Loucy (cell line): Measurements from ENCODE around the gene NCAM1.

Experiments
- H2AFZ ChIP-seq: fragments of 200-600 bp; sonication (generic); 2 replicates; pipeline ENCODE4 v1.6.0; 2016; ENCODE audit warnings: antibody characterized with exemption, mild to moderate bottlenecking, low read length, moderate library complexity
- H3F3A ChIP-seq: fragments of 200-600 bp; 2 replicates; pipeline ENCODE4 v1.6.0; 2016; ENCODE audit warnings: antibody characterized with exemption, low read depth, mild to moderate bottlenecking
- H3K27me3 ChIP-seq: fragments of 200-600 bp; sonication (generic); 2 replicates; pipeline ENCODE4 v1.6.1; 2014; ENCODE audit warnings: low read length, mild to moderate bottlenecking; ENCODE audit not compliant: insufficient read depth, poor library complexity, severe bottlenecking
- H3K36me3 ChIP-seq: fragments of 200-600 bp; sonication (generic); 2 replicates; pipeline ENCODE4 v1.6.1; 2016; ENCODE audit warnings: low read length; ENCODE audit not compliant: insufficient read depth
- H3K4me1 ChIP-seq: fragments of 200-600 bp; sonication (generic); 2 replicates; pipeline ENCODE4 v1.5.1; 2014; ENCODE audit warnings: low read length, mild to moderate bottlenecking; ENCODE audit not compliant: insufficient read depth, poor library complexity, severe bottlenecking
- H3K4me2 ChIP-seq: fragments of 200-600 bp; sonication (generic); 2 replicates; pipeline ENCODE4 v1.6.0; 2014; ENCODE audit warnings: antibody characterized with exemption, low read length, low read depth, mild to moderate bottlenecking; ENCODE audit not compliant: poor library complexity, severe bottlenecking
- H3K4me3 ChIP-seq: fragments of 200-600 bp; sonication (generic); 2 replicates; pipeline ENCODE4 v1.5.1; 2014; ENCODE audit warnings: low read length, mild to moderate bottlenecking, mixed read lengths; ENCODE audit not compliant: poor library complexity, severe bottlenecking
- H3K79me2 ChIP-seq: fragments of 200-600 bp; sonication (generic); 2 replicates; pipeline ENCODE4 v1.6.1; 2014; ENCODE audit warnings: low read length; ENCODE audit not compliant: insufficient read depth
- H3K9ac ChIP-seq: fragments of 200-600 bp; sonication (generic); 2 replicates; pipeline ENCODE4 v1.6.0; 2014; ENCODE audit warnings: mild to moderate bottlenecking, low read depth, low read length, moderate library complexity; ENCODE audit not compliant: poor library complexity, severe bottlenecking
- H3K9me2 ChIP-seq: fragments of 200-600 bp; sonication (generic); replicated peaks from 2 replicates; pipeline ENCODE4 v1.6.1; 2016; ENCODE audit warnings: low read depth, low read length, mixed read lengths
- H3K9me3 ChIP-seq: fragments of 200-600 bp; sonication (generic); 2 replicates; pipeline ENCODE4 v1.6.1; 2014; ENCODE audit warnings: mild to moderate bottlenecking, antibody characterized with exemption, low read length, low read depth; ENCODE audit not compliant: insufficient read depth
- H4K20me1 ChIP-seq: fragments of 200-600 bp; sonication (generic); 2 replicates; pipeline ENCODE4 v1.6.0; 2014; ENCODE audit warnings: antibody characterized with exemption, low read length, mild to moderate bottlenecking; ENCODE audit not compliant: insufficient read depth, poor library complexity, severe bottlenecking
- CTCF ChIP-seq: fragments of 200-600 bp; sonication (generic); conservative IDR thresholded peaks from 2 replicates; pipeline ENCODE4 v1.5.1; 2014; ENCODE audit warnings: mild to moderate bottlenecking, antibody characterized with exemption, low read length
- EZH2phosphoT487 ChIP-seq: fragments of 200-600 bp; IDR thresholded peaks from 2 replicates; pipeline ENCODE4 v1.6.1; 2018; ENCODE audit warnings: antibody characterized with exemption, mild to moderate bottlenecking, moderate library complexity, borderline replicate concordance

NCAM1 gene

GRCh38 chr11:113065330-113065729 is 104.1 kb downstream of the NCAM1 start:
- no peaks in the 10 kb centered on the region for H3F3A ChIP-seq
- no peaks in the 10 kb centered on the region for H3K4me1 ChIP-seq
- no peak overlapping the region for H3K9ac ChIP-seq
- H3K9me3 ChIP-seq: no peaks in the 10 kb centered on the region
- no peaks in the 10 kb centered on the region for H3K36me3 ChIP-seq
- H3K27me3 ChIP-seq: no peaks in the 10 kb centered on the region
- TF ChIP-seq CTCF: no peak
- no peak for TF ChIP-seq EZH2phosphoT487
- no peaks in the 10 kb centered on the region for H3K79me2 ChIP-seq
- H2AFZ ChIP-seq: no peak overlapping the region
- no peak overlapping the region for H3K4me2 ChIP-seq
- H3K4me3 ChIP-seq: no peak overlapping the region
- H4K20me1 ChIP-seq: no peaks in the 10 kb centered on the region
- H3K9me2 ChIP-seq: no peaks in the 10 kb centered on the region

- Histone ChIP-seq H3K9me3 (no peaks in the 10 kb centered on the region), H3K4me3 (no peak overlapping the region), H4K20me1 (no peaks in the 10 kb centered on the region), H2AFZ (no peak overlapping the region), H3K4me1 (no peaks in the 10 kb centered on the region), H3K9me2 (no peaks in the 10 kb centered on the region), H3K27me3 (no peaks in the 10 kb centered on the region), H3K36me3 (no peaks in the 10 kb centered on the region), H3K4me2 (no peak overlapping the region), H3K9ac (no peak overlapping the region), H3F3A (no peaks in the 10 kb centered on the region), H3K79me2 (no peaks in the 10 kb centered on the region)
- TF ChIP-seq EZH2phosphoT487: no peak
- TF ChIP-seq CTCF: no peak
Observed at GRCh38 chr11:113072237-113072858, 111.1 kb downstream of the NCAM1 start.

GRCh38 chr11:113073290-113073953 is 112.2 kb downstream of the NCAM1 start:
- TF ChIP-seq CTCF (no peak), EZH2phosphoT487 (no peak)

More at GRCh38 chr11:113073290-113073953, 112.2 kb downstream of the NCAM1 start:
- Histone ChIP-seq H3K4me1 (no peaks in the 10 kb centered on the region), H3F3A (no peaks in the 10 kb centered on the region), H3K9me3 (no peaks in the 10 kb centered on the region), H3K9me2 (no peaks in the 10 kb centered on the region), H3K27me3 (no peaks in the 10 kb centered on the region), H4K20me1 (no peaks in the 10 kb centered on the region), H3K79me2 (no peaks in the 10 kb centered on the region), H2AFZ (no peak overlapping the region), H3K36me3 (no peaks in the 10 kb centered on the region), H3K9ac (no peak overlapping the region), H3K4me2 (no peak overlapping the region), H3K4me3 (no peak overlapping the region)
